Tibial nerve (tissue), 4 donors: Measurements from ENCODE around the gene FRMD4A. TPM values are rescaled to one million over a fixed set of nuclear protein-coding genes. Genes with fewer than 3 reads are reported as not detected.

Source experiments
- DNase-seq, 2 donors: peaks; one replicate each; pipeline ENCODE4 v3.0.0-alpha.2; 2019; ENCODE audit warnings: low spot score in 2 of 2
- H3K27ac ChIP-seq, 4 donors: fragments of 200-600 bp; sonication (generic) in 3 of 4; one replicate each; pipeline ENCODE4 v1.5.1; 2017 to 2019; ENCODE audit warnings: mild to moderate bottlenecking in 1 of 4
- H3K27me3 ChIP-seq, 2 donors: fragments of 200-600 bp; sonication (generic) in 1 of 2; one replicate each; pipeline versions ENCODE4 v1.5.1 to v1.6.0; 2017 to 2019
- H3K36me3 ChIP-seq, 3 donors: fragments of 200-600 bp; sonication (generic); one replicate each; pipeline ENCODE4 v1.5.1; 2018 to 2019
- H3K4me1 ChIP-seq, 4 donors: fragments of 200-600 bp; sonication (generic) in 3 of 4; one replicate each; pipeline ENCODE4 v1.5.1; 2017 to 2019
- H3K4me3 ChIP-seq, 4 donors: fragments of 200-600 bp; sonication (generic) in 3 of 4; one replicate each; pipeline ENCODE4 v1.5.1; 2017 to 2019; ENCODE audit warnings: mild to moderate bottlenecking in 1 of 4, moderate library complexity in 1 of 4
- H3K9me3 ChIP-seq, 4 donors: fragments of 200-600 bp; sonication (generic) in 3 of 4; one replicate each; pipeline ENCODE4 v1.5.1; 2017 to 2019
- EP300 ChIP-seq, 2 donors: sonication (generic); formaldehyde crosslinking; IDR thresholded peaks; one replicate each; pipeline ENCODE4 v1.6.1; 2017; ENCODE audit warnings: antibody characterized with exemption in 2 of 2, mild to moderate bottlenecking in 1 of 2
- POLR2A ChIP-seq, 2 donors: fragments of 450-650 bp; IDR thresholded peaks; one replicate each; pipeline ENCODE4 v1.6.1; 2017; ENCODE audit warnings: antibody characterized with exemption in 2 of 2, mild to moderate bottlenecking in 2 of 2, moderate library complexity in 2 of 2
- WGBS, 2 donors: methylation state at CpG; one replicate each; pipeline ENCODE4 v1.1.5; 2018; 5-methylcytosine and 5-hydroxymethylcytosine counted together
- total RNA-seq, 4 donors: library from RNA; depleted of rRNA; stranded (reverse); fragments of >200 nt; gene quantifications; one replicate each; pipeline ENCODE4 v1.1.0, GENCODE V29; 2016
- TF ChIP-seq, protein P1 (sequence below), 5 experiments: fragments of 200-600 bp in 3 of 5; fragments of 450-650 bp in 2 of 5; sonication (generic) in 3 of 5; IDR thresholded peaks; one replicate each; pipeline ENCODE4 v1.5.1; 2016 to 2019; ENCODE audit warnings: antibody characterized with exemption in 5 of 5, mild to moderate bottlenecking in 3 of 5, moderate library complexity in 2 of 5

Gene FRMD4A
- total RNA-seq, 4 donors from 2014 or later = 39.8 to 89.7 (median 53.9) TPM

DNA sequence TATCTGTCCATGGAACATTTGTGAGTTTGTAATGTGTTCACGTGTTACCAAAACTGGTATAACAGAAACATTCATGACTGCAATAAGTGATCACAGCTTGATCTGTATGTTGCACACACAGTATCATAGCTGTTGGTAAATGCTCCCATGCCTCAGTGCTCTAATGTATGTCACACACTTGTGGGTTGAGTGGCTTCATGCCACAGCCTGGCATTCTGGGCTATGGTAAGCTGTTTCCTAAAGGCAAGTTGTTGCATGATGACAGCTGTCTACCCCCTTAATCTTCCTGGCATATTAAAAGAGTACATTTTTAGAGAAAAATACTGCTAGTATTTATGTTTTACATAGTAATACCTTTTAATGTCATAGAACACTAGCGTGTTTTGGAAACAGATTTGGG, 708.8 kb downstream of the FRMD4A start:
- no peak for DNase-seq
- WGBS, 2 donors = 65 to 95% methylated on average over 2 of the region's 2 CpGs
- H3K9me3 ChIP-seq = no peaks in the 10 kb centered on the region
- TF ChIP-seq POLR2A (IDR thresholded peaks at IDR 0.05) (no peak), EP300 (IDR thresholded peaks at IDR 0.05) (no peak)
- TF ChIP-seq, protein P1, sequence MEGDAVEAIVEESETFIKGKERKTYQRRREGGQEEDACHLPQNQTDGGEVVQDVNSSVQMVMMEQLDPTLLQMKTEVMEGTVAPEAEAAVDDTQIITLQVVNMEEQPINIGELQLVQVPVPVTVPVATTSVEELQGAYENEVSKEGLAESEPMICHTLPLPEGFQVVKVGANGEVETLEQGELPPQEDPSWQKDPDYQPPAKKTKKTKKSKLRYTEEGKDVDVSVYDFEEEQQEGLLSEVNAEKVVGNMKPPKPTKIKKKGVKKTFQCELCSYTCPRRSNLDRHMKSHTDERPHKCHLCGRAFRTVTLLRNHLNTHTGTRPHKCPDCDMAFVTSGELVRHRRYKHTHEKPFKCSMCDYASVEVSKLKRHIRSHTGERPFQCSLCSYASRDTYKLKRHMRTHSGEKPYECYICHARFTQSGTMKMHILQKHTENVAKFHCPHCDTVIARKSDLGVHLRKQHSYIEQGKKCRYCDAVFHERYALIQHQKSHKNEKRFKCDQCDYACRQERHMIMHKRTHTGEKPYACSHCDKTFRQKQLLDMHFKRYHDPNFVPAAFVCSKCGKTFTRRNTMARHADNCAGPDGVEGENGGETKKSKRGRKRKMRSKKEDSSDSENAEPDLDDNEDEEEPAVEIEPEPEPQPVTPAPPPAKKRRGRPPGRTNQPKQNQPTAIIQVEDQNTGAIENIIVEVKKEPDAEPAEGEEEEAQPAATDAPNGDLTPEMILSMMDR (IDR thresholded peaks at IDR 0.05) = no peak
- no peak overlapping the region for H3K27ac ChIP-seq
- H3K36me3 ChIP-seq = peaks cover 0 to 49% (median 0%) of the 10 kb centered on the region in 3 donors
- H3K27me3 ChIP-seq = no peaks in the 10 kb centered on the region
- no peak overlapping the region for H3K4me3 ChIP-seq
- no peaks in the 10 kb centered on the region for H3K4me1 ChIP-seq

DNA sequence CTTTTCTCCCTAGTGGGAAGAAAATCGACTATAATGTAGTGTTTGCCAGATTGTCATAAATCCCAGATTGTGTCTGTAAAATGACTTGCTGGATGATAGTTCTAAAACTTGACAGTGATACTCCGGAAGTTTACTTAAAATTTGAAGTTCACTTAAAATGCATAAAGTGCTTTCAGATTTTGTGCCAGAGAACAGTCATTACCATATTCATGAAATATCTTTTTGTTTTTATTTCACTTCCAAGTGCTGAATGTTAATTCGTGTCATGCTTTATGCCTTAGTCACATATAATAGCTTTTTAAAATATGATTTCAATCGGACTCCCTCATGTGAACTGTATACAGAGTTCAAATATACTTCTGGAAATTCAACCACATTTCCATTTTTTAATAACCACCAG, 713.6 kb downstream of the FRMD4A start:
- H3K9me3 ChIP-seq = no peaks in the 10 kb centered on the region
- 31 to 38% methylated on average over 4 of the region's 4 CpGs for WGBS, 2 donors
- no peaks in the 10 kb centered on the region for H3K27me3 ChIP-seq
- DNase-seq = no peak
- no peak overlapping the region for H3K27ac ChIP-seq
- H3K4me1 ChIP-seq = no peaks in the 10 kb centered on the region
- peaks cover 0 to 62% (median 0%) of the 10 kb centered on the region in 3 donors for H3K36me3 ChIP-seq
- TF ChIP-seq, protein P1 (IDR thresholded peaks at IDR 0.05) = no peak
- no peak for TF ChIP-seq POLR2A (IDR thresholded peaks at IDR 0.05)
- no peak overlapping the region for H3K4me3 ChIP-seq

DNA sequence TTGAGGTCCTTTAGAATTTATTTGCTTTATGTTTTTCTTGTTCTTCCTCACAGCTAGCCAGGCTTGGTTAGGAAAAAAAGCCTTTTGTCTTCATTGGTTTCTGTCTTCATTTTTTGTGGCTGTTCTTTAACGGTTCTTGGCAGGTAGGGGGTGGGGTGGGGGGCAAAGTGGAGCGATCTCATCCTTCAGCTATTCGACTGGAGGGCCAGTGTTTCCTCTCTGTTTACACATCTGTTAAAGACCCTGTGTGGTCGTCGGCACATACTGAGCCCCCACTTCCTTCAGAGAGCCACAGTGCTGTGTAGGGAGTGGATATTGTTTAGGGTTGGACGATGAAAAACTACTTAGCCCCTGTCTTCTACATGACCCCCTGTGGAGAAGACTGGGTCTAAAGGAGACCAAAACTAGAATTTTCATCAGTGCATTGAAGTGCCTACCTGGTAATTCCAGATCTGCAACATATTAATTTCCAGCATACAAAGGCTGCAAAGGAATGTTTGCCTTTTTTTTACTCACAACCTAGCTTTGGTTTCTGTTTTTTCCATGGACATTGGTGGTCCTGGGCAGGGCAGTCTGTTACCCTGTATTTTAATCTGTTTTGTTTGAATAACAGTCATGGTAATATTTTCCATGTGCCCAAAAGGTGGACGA, 714.9 kb downstream of the FRMD4A start:
- Histone ChIP-seq H3K27ac (no peak overlapping the region), H3K4me1 (no peaks in the 10 kb centered on the region), H3K36me3 (peaks cover 0 to 62% (median 0%) of the 10 kb centered on the region in 3 donors), H3K27me3 (no peaks in the 10 kb centered on the region), H3K4me3 (no peak overlapping the region), H3K9me3 (no peaks in the 10 kb centered on the region)
- no peak for DNase-seq
- TF ChIP-seq EP300 (IDR thresholded peaks at IDR 0.05) (no peak), POLR2A (IDR thresholded peaks at IDR 0.05) (no peak)
- TF ChIP-seq, protein P1 (IDR thresholded peaks at IDR 0.05) = no peak
- 42 to 44% methylated on average over 7 of the region's 7 CpGs for WGBS, 2 donors

DNA sequence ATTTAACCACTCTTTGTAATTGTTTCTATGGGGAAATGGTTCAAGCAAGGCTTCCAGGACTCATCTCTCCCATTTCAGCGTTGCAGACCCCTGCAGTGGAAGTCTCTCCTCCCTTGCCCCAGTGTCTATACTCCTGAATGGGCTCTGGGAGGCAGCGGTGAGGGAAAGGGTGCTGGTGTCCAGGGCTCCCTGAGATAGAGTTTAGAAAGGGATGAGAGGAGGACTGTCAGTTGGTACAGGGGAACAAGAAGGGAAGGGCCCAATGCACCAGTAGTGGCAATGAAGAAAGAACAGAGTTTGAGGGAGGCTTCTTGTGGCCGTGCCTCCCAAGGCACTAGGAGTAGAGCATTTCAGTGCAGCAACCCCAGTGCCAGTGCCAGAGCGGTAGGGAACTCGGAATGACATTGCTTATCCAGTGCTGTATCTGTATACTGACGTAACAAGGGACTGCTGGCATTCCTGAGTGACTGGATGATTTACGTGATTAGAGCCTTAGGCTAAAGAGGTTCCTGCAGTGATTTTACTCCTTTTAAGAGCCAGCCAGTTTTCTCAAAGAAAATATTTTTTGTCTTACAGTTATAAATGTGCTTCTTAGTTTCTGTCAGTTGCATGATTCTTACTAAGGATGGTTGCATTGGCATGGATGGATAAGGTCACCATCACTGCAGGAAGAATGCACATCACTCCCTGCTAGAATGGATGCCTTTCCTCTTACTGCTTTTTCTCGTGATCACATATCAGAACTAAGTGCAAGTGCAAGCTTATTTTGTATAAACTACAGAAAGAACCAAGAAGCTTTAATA, 716.0 kb downstream of the FRMD4A start:
- 57 to 64% methylated on average over 8 of the region's 8 CpGs for WGBS, 2 donors
- H3K36me3 ChIP-seq = peaks cover 0 to 71% (median 6%) of the 10 kb centered on the region in 3 donors
- H3K4me1 ChIP-seq = no peaks in the 10 kb centered on the region
- no peak for DNase-seq
- no peaks in the 10 kb centered on the region for H3K27me3 ChIP-seq
- no peaks in the 10 kb centered on the region for H3K9me3 ChIP-seq
- TF ChIP-seq EP300 (IDR thresholded peaks at IDR 0.05) = no peak
- TF ChIP-seq, protein P1 (IDR thresholded peaks at IDR 0.05) = no peak
- TF ChIP-seq POLR2A (IDR thresholded peaks at IDR 0.05) = no peak
- no peak overlapping the region for H3K4me3 ChIP-seq
- H3K27ac ChIP-seq = no peak overlapping the region

DNA sequence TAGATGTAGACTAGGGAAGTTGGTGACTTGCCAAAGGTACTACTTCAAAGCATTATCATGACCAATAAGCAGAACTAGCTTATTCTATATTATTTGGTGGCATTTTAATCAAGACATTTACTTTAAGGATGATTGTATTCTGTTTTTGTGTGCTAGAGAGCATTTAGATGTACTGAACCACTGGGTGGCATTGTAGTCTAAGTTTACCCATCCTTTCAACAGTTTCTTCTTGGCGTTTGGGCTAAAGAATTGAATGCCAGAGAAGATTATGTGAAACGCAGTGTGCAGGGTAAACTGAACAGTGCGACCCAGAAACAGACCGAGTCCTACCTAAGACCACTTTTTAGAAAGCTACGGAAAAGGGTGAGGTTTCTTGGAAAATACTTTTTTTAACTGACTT, 717.2 kb downstream of the FRMD4A start:
- Histone ChIP-seq H3K4me3 (no peak overlapping the region), H3K9me3 (no peaks in the 10 kb centered on the region), H3K4me1 (no peaks in the 10 kb centered on the region), H3K36me3 (peaks cover 0 to 73% (median 6%) of the 10 kb centered on the region in 3 donors), H3K27ac (no peak overlapping the region), H3K27me3 (no peaks in the 10 kb centered on the region)
- no peak for TF ChIP-seq EP300 (IDR thresholded peaks at IDR 0.05)
- TF ChIP-seq, protein P1 (IDR thresholded peaks at IDR 0.05) = peak in 3 of 5 experiments; percentile 7 to 52 (median 22)
- peak in 1 of 2 donors; percentile 12 for DNase-seq
- 28% methylated on average over 5 of the region's 5 CpGs for WGBS, 2 donors
